ENCODE results near the gene PAK2.
A peak's percentile ranks its signal among the peaks of the same experiment; 100 is the strongest.
"Not testable (repeated sequence)": the region's sequence is repeated elsewhere in the genome, so short reads cannot be mapped to it uniquely, and the experiment has no call there.

The PAK2 gene

GRCh38 chr3:196711838-196712513, 27.7 kb upstream of the PAK2 start, which contains the start of the genes CEP19 and PIGX:
Gene CEP19, minus strand, starts transcription at chr3:196712250. Its CDS starts 3,593 bp downstream, at chr3:196708657.
Gene PIGX, plus strand, starts transcription at chr3:196712377.
- H3K27ac ChIP-seq = peak within 1 kb of the TSS; percentile 84

GRCh38 chr3:196712514-196713413, 26.9 kb upstream of the PAK2 start:
- no peak for TF ChIP-seq CTCF (conservative IDR thresholded peaks at IDR 0.05)
- peak overlapping the region; percentile 84 for H3K27ac ChIP-seq

More at GRCh38 chr3:196711838-196712513, 27.7 kb upstream of the PAK2 start, which contains the start of the genes CEP19 and PIGX:
- no peak for TF ChIP-seq CTCF (conservative IDR thresholded peaks at IDR 0.05)

GRCh38 chr3:196717162-196717561, 22.5 kb upstream of the PAK2 start:
- H3K27ac ChIP-seq = not testable (repeated sequence)

- no peak for TF ChIP-seq CTCF (conservative IDR thresholded peaks at IDR 0.05)
- H3K27ac ChIP-seq = no peak overlapping the region
Measured at GRCh38 chr3:196721097-196721496, 18.6 kb upstream of the PAK2 start.

GRCh38 chr3:196726788-196727675, 12.6 kb upstream of the PAK2 start:
- no peak for TF ChIP-seq CTCF (conservative IDR thresholded peaks at IDR 0.05)
- H3K27ac ChIP-seq = no peak overlapping the region

GRCh38 chr3:196735751-196736150, 3.9 kb upstream of the PAK2 start:
- TF ChIP-seq CTCF (conservative IDR thresholded peaks at IDR 0.05) = no peak
- H3K27ac ChIP-seq = no peak overlapping the region

- no peak overlapping the region for H3K27ac ChIP-seq
- TF ChIP-seq CTCF (conservative IDR thresholded peaks at IDR 0.05) = no peak
Measured at GRCh38 chr3:196736670-196737374, 2.8 kb upstream of the PAK2 start.
